22Rv1 (cell line): Measurements from ENCODE around the gene MEF2A.

Experiments
- H3K27ac ChIP-seq: fragments of 450-650 bp; 2 replicates; pipeline ENCODE4 v1.5.1; 2017
- ZFX ChIP-seq: fragments of 450-650 bp; IDR thresholded peaks from 2 replicates; pipeline ENCODE4 v1.6.1; 2017; ENCODE audit warnings: antibody characterized with exemption, borderline replicate concordance
- TF ChIP-seq, protein P1 (sequence below): fragments of 450-650 bp; IDR thresholded peaks from 2 replicates; pipeline ENCODE4 v1.5.1; 2017; ENCODE audit warnings: mild to moderate bottlenecking

Gene MEF2A

DNA sequence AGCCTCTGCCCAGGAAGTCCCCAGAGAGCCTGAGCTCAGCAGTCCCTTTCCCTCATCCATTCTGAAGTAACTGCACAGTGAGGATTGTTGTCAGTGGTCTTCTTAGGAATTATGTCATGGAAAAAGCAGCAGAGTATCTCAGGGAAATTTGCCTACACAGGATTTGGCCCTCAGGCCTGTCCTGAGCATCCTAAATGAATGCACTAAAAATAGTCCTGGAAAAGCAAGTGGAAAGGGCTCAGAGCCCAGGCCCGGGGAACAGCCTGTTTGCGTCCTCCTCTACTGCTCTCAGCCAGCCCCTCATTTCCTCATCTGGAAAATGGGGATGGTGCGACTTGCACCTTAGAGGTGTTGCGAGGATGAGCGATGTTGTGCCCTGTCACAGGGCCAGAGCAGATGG is 145.8 kb downstream of the MEF2A start:
- H3K27ac ChIP-seq: no peak overlapping the region
- TF ChIP-seq, protein P1, sequence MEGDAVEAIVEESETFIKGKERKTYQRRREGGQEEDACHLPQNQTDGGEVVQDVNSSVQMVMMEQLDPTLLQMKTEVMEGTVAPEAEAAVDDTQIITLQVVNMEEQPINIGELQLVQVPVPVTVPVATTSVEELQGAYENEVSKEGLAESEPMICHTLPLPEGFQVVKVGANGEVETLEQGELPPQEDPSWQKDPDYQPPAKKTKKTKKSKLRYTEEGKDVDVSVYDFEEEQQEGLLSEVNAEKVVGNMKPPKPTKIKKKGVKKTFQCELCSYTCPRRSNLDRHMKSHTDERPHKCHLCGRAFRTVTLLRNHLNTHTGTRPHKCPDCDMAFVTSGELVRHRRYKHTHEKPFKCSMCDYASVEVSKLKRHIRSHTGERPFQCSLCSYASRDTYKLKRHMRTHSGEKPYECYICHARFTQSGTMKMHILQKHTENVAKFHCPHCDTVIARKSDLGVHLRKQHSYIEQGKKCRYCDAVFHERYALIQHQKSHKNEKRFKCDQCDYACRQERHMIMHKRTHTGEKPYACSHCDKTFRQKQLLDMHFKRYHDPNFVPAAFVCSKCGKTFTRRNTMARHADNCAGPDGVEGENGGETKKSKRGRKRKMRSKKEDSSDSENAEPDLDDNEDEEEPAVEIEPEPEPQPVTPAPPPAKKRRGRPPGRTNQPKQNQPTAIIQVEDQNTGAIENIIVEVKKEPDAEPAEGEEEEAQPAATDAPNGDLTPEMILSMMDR: no peak
- no peak for TF ChIP-seq ZFX

DNA sequence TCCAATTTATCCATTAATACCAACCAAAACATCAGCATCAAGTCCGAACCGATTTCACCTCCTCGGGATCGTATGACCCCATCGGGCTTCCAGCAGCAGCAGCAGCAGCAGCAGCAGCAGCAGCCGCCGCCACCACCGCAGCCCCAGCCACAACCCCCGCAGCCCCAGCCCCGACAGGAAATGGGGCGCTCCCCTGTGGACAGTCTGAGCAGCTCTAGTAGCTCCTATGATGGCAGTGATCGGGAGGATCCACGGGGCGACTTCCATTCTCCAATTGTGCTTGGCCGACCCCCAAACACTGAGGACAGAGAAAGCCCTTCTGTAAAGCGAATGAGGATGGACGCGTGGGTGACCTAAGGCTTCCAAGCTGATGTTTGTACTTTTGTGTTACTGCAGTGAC is 146.6 kb downstream of the MEF2A start:
- H3K27ac ChIP-seq: no peak overlapping the region
- TF ChIP-seq, protein P1: no peak
- no peak for TF ChIP-seq ZFX

DNA sequence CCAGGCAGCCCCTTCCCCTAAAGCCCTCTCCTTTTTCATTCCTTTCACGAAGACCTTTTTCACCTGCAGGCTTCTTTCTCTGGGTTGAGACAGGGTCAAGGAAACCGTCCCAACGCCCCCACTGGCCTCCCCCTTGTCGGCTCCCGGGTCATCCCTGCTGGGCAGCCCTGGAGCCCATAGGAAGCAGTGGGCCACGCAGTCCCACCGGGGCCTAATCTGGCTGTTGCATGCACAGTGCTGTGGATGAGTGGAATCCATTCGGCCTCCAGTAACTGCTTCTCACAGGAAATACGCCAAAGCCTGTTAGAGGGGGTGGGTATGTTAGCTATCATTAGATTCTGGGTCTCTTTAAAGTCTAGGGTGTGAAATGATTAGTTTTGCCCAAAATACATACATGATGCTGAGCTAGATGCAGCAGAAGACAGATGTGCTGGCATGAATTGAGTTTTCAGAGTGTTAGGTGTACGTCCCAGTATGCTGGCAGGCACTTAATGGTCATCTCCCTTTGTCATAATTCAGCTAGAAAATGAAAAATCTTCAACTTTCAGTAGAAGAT is 150.8 kb downstream of the MEF2A start:
- H3K27ac ChIP-seq: no peak overlapping the region
- TF ChIP-seq ZFX: no peak
- TF ChIP-seq, protein P1: no peak

DNA sequence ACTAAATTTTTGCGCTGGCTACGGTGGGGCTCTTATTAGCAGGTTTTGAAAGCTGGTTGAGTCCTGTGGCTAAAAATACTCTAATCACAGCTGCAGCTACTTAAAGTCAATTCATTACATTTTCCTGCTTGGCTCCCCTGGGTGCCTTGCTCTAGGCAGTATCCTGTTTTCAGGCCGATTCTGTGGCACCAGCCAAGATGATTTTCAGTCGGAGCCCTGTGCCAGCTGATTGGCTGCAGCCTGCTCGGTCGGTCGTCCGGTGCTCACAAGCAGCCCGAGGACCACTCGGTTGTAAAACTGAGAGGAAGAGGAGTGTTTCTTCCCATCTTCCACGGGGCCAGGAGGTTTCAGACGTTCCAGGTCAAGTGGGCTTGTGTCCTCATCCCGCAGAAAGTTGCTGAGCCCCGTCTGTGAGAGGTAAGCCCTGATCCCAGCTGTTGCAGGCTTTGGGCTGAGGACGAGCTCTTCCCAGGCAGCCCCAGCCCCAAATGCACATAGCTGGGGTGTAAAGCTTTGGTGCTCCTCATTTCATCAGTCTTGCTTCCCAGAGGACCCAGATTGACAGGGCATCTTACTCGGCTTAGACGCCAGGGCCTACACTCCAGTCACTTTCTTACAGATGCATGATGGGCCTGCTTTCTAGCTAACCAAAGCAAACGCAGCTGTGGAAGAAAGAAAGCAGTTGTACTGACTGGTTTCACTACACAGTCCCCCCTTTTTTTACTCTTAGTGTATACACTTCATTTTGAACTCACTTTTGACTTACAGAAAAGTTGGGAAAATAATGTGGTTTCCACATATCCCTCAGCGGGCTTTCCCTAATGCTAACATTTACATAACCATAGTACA is 151.6 kb downstream of the MEF2A start:
- H3K27ac ChIP-seq: no peak overlapping the region
- TF ChIP-seq ZFX: no peak
- TF ChIP-seq, protein P1: no peak

DNA sequence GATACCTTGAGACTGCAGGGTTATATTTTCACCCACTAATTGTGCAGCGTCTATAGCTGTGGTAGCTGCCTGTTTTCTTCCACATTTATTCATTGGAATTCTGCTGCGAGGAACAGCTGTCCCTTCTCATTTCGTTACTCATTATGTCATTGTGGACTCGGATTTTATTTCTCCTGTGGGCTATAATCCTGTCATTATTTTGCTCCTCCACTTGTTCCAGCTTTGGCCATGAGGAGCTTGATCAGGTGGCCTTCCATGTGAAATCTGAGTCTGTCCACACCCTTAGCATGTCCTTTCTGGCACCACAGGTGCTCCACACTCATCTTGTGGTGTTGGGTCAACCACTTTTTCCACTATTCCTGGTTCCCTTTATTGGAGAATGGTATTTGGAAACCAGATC is 152.6 kb downstream of the MEF2A start:
- TF ChIP-seq, protein P1: no peak
- no peak for TF ChIP-seq ZFX
- H3K27ac ChIP-seq: no peak overlapping the region

DNA sequence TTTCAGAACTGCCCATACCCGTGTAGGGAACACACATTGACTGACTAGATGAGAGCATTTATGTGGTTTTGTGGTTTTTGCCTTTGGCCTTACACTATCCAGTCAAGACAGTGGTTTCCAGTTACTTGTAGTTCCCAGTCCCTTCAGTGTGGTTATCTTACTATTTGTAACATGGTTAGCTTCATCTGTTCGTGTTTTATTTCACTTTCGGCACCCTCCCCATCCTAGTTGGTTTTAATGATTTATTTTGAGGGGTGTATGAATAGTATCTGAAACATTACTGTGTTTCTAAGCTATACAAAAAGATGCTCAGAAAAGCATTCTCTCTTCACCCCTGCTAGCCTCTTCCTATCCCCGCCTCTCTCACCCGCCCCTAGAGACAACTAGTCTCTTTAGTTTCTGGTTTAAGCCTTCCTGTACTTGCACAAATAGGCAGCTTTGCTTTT is 153.3 kb downstream of the MEF2A start:
- no peak overlapping the region for H3K27ac ChIP-seq
- TF ChIP-seq ZFX: no peak
- TF ChIP-seq, protein P1: no peak

DNA sequence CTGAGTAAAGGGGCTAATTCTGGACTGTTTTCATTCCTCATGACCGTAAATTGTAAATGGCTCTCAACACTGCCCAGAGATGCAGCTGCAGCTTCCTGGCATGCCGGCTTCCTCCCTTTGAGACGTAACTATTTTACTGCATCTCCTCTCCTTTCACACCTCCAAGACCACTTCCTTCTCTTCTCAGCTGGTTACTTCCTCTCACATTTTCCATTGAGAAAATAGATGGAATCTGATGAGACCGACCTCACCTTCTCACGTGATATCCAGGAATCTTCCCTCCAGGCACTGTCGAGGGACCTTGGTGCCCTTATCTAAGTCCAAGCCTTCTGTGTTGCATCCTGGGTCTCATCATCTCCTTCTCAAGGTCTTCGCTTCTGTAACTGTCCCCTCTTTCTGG is 154.7 kb downstream of the MEF2A start:
- TF ChIP-seq, protein P1: no peak
- no peak for TF ChIP-seq ZFX
- no peak overlapping the region for H3K27ac ChIP-seq
